Measurements from ENCODE around the gene TSPAN1.
"Not testable (repeated sequence)": the region's sequence is repeated elsewhere in the genome, so short reads cannot be mapped to it uniquely, and the experiment has no call there.

Gene TSPAN1

DNA sequence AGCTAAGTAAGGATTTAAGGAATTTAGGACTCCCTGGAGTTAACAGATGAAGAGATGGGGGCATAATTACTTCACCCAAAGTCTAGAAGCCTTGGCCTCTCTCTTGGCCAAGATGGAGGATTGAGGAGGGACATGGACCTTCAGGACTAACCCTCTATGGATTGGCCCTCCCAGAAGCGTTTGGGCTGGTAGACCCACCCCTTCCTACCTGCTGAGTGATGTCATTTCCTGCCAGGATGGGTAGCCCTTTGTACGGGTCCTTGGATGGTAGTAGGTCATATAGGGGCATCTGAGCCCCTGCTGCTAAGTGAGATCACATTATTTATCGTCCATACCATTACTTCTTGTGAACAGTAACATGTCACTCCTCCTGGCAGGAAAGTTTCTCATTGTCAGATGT lies 45.9 kb downstream of the TSPAN1 start:
- no peak for DNase-seq

DNA sequence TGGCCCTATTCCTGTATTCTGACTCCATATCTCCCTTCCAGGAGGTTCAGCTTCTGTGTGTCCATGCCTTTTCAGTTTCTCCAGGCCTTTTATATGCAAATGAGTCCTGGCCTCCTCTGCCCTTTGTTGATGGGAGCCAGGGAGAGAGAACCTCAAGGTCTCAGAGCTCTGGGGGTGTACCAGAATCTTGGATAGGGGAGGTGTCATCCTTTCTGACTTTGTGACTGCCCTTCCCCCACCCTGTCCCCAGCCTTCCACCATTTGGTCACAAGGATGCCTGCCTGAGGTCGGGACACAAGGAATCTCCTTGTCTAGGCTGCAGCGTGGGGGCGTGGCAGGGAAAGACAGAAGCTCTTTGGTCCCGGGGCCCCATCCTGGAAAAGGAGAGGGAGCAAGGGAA lies 46.9 kb downstream of the TSPAN1 start:
- no peak for DNase-seq

DNA sequence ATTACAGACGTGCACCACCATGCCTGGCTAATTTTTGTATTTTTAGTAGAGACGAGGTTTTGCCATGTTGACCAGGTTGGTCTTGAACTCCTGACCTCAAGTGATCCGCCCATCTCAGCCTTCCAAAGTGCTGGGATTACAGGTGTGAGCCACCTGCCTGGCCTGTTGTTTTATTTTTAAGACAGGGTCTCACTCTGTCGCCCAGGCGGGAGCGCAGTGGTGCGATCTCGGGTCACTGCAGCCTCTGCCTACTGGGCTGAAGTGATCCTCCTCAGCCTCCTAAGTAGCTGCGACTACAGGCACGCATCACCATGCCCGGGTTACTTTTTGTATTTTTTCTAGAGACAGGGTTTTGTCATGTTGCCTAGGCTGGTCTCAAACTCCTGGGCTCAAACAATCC lies 48.2 kb downstream of the TSPAN1 start:
- not testable (repeated sequence) for DNase-seq

DNA sequence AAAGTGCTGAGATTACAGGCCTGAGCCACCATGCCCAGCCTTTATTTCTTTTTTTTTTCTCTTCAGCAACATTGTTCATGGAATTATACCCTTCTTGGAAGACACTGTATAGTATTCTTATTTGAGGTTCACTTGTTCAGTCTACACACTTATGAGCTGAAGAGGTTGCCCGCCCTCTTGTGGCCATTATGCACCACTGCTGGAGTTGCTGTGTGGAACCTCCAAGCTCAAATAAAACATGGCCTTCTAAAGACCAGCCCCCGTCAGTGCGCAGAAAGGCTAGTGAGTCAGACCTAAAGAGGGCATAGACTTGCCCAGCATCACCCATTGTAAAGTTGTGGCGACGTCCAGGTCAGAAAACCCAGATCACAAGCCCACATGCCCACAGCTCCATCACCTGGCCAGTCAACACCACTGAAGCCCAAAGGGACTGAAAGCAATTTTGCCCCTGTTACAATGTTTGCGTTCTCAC lies 48.6 kb downstream of the TSPAN1 start:
- peak; percentile 47 to 50 for DNase-seq

DNA sequence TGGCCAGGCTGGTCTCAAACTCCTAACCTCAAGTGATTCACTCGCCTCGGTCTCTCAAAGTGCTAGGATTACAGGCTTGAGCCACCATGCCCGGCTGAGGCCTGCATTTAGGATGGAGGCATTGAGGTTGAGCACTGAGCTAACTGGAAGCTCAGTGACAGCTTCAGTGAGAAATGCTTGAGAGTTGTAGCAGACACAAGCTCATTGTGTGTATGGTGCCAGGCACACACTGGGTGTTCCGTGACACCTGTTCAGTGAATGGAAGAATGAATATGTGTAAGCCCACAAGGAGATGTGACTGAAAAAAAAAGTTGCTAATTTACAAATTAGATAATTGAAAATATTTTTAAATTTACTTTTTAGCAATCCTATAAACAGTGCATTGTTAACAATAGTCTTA lies 50.1 kb downstream of the TSPAN1 start:
- DNase-seq = no peak

DNA sequence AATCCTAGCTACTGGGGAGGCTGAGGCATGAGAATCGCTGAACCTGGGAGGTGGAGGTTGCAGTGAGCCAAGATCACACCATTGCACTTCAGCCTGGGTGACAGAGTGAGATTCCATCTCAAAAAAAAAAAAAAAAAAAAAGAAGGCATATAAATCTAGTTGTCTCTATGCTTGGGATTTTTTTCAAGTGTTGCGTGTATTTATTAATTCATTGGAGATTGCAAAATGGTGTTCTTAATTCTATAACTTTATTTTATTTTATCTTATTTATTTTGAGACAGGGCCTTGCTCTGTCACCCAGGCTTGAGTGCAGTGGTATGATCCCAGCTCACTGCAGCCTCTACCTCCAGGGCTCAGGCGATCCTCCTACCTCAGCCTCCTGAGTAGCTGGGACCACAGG lies 56.3 kb downstream of the TSPAN1 start:
- DNase-seq = not testable (repeated sequence)
